ENCODE measurements around the gene ALMS1. TPM values are rescaled to one million over a fixed set of nuclear protein-coding genes. Genes with fewer than 3 reads are reported as not detected.

Gene ALMS1
- total RNA-seq, 1 donor from 2014 or later: 22.1 TPM

DNA sequence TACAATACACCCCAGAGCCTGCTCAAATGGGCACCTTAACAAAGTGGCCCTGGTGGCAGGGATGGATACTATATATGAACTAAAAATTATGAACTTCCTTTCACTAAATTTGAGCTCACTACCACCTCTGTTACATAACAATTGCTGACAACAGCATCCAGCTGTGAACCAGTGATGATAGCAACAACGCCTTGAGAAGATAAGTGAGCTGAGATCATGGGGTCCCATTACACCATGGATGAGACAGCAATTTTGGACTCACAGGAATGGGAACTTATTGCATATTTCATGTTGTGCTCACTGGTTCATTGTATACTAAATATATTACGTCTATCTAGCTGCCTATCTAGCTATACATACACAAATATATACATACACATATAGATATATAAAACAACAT lies 16.9 kb upstream of the ALMS1 start:
- ATAC-seq (no peak), DNase-seq (no peak)
- no peaks in the 10 kb centered on the region for H3K27me3 ChIP-seq
- intact Hi-C loops (cut with DNase I): no loop called here
- no peaks in the 10 kb centered on the region for H3K36me3 ChIP-seq
- H3K27ac ChIP-seq: no peak overlapping the region
- TF ChIP-seq CTCF (IDR thresholded peaks at IDR 0.05): no peak
- H3K4me1 ChIP-seq: no peaks in the 10 kb centered on the region
- no peak overlapping the region for H3K4me3 ChIP-seq
- peaks cover 4% of the 10 kb centered on the region for H3K9me3 ChIP-seq

DNA sequence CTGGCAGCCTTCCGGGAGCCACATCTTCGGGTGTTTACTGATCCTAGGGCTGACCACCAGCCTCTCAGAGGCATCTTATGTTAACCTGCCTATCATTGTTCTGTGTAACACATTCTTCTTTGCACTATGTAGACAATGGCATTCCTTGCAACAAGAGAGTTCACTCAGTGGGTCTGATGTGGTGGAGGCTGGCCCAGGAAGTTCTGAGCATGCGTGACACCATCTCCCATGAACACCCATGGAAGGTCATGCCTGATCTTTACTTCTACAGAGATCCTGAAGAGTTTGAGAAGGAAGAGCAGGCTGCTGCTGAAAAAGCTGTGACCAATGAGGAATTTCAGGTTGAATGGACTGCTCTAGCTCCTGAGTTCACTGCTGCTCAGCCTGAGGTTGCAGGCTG lies 15.3 kb upstream of the ALMS1 start:
- DNase-seq: no peak
- H3K36me3 ChIP-seq: no peaks in the 10 kb centered on the region
- ATAC-seq: no peak
- H3K4me3 ChIP-seq: no peak overlapping the region
- no peaks in the 10 kb centered on the region for H3K4me1 ChIP-seq
- H3K9me3 ChIP-seq: peaks cover 4% of the 10 kb centered on the region
- H3K27me3 ChIP-seq: no peaks in the 10 kb centered on the region
- intact Hi-C loops (cut with DNase I): no loop called here
- no peak overlapping the region for H3K27ac ChIP-seq
- TF ChIP-seq CTCF (IDR thresholded peaks at IDR 0.05): no peak

DNA sequence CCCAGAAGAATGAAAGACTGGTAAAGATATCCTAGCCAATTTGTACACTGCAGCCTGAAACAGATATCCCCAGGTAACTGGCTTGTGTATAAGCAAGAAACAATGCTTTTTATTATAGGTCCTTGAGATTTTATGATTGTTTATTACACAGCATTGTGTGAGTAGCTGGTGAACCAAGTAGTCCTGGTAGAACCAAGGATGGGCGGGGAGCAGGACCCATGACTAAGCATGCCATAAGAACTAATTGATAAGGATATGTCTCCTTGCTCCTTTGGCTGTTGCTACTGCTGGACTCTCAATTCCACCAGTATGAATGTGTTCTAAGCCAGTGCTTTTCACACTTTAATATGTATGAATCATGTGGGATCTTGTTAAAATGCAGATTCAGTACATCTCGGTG lies 12.3 kb upstream of the ALMS1 start:
- intact Hi-C loops (cut with DNase I): no loop called here

DNA sequence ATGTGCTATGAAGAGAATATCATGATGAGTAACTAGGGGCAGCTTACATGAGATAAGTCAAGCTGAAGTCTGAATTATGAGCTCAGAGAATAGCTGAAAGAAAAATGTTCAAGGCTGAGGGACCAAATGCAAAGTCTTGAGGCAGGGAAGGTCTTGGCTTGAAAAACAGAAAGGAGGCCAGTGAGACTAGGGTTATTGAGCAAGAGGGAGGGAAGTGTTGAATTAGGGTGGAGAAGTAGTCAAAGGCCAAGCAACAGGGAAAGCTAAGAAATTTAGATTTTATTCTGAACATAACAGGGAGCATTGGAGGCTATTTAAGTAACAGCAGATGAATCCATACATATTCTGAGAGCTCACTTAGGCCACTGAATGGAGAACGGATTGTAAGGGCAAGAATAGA lies 11.4 kb upstream of the ALMS1 start:
- no peaks in the 10 kb centered on the region for H3K36me3 ChIP-seq
- H3K9me3 ChIP-seq: no peaks in the 10 kb centered on the region
- no peak for DNase-seq
- intact Hi-C loops (cut with DNase I): no loop called here
- no peaks in the 10 kb centered on the region for H3K4me1 ChIP-seq
- ATAC-seq: no peak
- H3K27ac ChIP-seq: no peak overlapping the region
- H3K27me3 ChIP-seq: peaks cover 10% of the 10 kb centered on the region
- TF ChIP-seq CTCF (IDR thresholded peaks at IDR 0.05): no peak
- no peak overlapping the region for H3K4me3 ChIP-seq

More for the DNA sequence above, 12.3 kb upstream of the ALMS1 start:
- Histone ChIP-seq H3K27me3 (peaks cover 1% of the 10 kb centered on the region), H3K9me3 (no peaks in the 10 kb centered on the region), H3K4me3 (no peak overlapping the region), H3K27ac (no peak overlapping the region), H3K4me1 (no peaks in the 10 kb centered on the region), H3K36me3 (no peaks in the 10 kb centered on the region)
- ATAC-seq (no peak), DNase-seq (no peak)
- no peak for TF ChIP-seq CTCF (IDR thresholded peaks at IDR 0.05)

DNA sequence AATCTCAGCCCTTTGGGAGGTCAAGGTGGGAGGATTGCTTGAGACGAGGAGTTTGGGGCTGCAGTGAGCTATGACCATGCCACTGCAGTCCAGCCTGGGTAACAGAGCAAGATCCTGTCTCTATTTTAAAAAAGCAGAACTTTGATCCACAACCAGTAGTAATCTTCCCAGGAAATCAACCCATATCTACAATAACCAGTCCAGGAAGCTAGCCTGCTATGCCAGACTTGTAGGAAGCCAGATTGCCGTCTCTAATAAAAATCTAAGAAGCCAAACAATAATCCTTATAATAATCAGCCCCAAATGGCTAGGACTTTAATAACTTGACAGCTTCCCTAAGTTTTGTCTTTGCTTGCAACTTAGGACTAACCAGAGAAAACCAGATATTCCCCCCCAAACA lies 9.0 kb upstream of the ALMS1 start:
- H3K27me3 ChIP-seq: peaks cover 25% of the 10 kb centered on the region
- no peak for ATAC-seq

More for the DNA sequence above, 9.0 kb upstream of the ALMS1 start:
- Histone ChIP-seq H3K36me3 (no peaks in the 10 kb centered on the region), H3K4me3 (no peak overlapping the region), H3K27ac (no peak overlapping the region), H3K4me1 (no peaks in the 10 kb centered on the region), H3K9me3 (no peaks in the 10 kb centered on the region)
- TF ChIP-seq CTCF (IDR thresholded peaks at IDR 0.05): no peak
- intact Hi-C loops (cut with DNase I): no loop called here
- no peak for DNase-seq

All from upper lobe of right lung (tissue), 1 donor.